ENCODE measurements around the gene SPINK6.

Gene SPINK6

GRCh38 chr5:148224117-148224742, 21.4 kb downstream of the SPINK6 start:
- DNase-seq (ENCODE audit: low read depth) = no peak

- no peak for DNase-seq (ENCODE audit: low read depth)
Observed at GRCh38 chr5:148228392-148228984, 25.6 kb downstream of the SPINK6 start.

DNA sequence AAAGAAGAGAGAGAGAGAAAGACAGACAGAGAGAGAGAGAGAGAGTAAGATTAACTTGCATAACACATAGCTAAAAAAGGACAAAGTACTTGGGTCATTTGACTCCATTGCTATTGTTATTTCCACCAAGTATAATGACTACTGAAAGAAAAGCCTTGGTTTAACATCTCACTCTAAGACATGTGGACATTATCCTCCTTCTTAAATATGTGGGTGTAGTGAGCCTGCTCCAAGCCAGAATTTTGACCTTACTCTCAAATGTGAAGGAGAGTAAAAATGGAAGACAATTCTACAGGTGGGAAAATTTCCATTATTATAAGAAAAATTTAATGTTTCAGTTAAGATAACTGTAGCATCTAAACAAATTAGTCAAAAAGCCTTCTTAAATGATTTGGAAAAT, 27.0 kb downstream of the SPINK6 start:
- no peak for DNase-seq (ENCODE audit: low read depth)

- no peak for DNase-seq (ENCODE audit: low read depth)
Observed at GRCh38 chr5:148230240-148230639, 27.4 kb downstream of the SPINK6 start.

DNA sequence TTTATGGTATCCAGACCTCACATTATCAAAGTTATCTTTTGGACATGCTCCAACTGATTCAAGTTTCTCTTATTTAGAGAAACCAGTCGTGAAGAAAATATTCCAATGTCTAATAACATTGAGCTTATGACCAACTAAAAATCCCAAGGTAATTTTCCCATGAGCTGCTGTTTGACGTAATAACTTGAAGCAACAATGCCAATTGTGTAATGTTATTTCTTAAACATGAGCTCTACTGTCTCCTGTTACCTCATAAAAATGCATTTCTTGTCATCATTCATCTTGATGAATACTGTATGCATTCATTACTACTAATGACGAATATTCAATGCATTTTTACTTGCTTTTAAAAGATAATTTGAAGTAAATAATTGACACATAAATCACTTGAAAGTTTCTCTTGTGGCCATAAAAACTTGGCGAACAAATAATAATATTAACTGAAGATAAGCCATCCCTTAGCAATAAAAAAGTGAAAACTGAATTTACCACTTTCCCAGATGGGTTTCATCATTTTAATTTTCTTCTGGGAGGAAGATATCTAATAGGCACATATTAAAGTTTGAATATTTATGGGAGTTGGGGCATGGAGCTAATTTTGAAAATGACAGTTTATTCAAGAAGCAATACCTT, 35.1 kb downstream of the SPINK6 start:
- no peak for DNase-seq (ENCODE audit: low read depth)

DNA sequence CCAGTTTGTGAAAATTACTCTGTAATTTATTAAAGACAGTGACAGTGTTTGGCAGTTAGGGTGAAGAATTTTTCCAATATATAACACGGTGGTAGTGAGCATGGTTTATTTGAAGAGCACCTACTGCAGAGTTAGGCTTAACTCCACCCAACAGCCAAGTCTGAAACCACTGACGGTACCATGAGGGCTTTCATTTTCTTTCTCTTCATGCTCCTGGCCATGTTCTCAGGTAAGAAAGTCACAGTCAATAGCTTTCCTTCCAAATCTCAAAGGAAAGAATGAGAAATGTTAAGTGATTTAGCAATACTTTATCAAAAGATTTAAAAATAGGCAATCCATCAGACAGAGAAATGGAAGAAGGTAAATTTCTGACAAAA, 35.6 kb downstream of the SPINK6 start, which contains the start of gene MARCOL:
MARCOL (plus strand) TSS at position 108 of the 377 bp plus-strand sequence; CDS start at position 181, 73 bp downstream.
- no peak for DNase-seq (ENCODE audit: low read depth)

GRCh38 chr5:148248894-148249293, 46.1 kb downstream of the SPINK6 start:
- no peak for DNase-seq (ENCODE audit: low read depth)

DNA sequence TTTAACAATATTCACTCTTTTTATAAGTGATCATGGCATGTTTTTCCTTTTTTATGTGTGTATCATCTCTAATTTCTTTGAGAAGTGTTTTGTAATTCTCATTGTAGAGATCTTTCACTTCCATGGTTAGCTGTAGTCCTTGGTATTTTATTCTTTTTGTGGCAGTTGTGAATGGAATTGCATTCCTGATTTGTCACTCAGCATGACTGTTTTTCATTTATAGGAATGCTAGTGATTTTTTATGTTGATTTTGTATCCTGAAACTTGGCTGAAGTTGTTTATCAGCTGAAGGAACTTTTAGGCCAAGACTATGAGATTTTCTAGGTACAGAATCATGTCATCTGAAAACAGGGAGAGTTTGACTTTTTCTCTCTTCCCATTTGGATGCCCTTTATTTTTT, 52.6 kb downstream of the SPINK6 start:
- DNase-seq (ENCODE audit: low read depth) = no peak

GRCh38 chr5:148259288-148259687, 56.4 kb downstream of the SPINK6 start:
- no peak for DNase-seq (ENCODE audit: low read depth)

DNA sequence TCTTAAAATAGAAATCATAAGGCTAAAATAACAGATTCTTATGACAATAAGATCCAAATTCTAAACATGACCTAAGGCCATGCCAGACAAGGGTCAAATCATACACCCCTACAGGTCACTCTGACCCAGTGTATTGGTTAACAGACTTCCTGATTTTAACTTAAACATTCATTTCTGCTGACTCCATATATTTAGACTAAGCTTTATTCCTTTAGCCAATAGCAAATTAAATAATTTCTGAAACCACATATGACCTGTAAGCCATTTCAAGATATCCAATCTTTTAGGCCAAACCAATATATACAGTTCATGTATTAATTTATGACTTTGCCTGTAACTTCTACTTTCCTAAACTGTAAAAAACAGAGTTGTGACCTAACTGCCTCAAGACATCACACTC, 58.4 kb downstream of the SPINK6 start:
- no peak for DNase-seq (ENCODE audit: low read depth)

Data from activated gamma-delta T cell treated with anti-CD3 and anti-CD28 coated beads, Interleukin-2, amount 50 U/mL, for 16 hours (primary cell).